PC-3 (cell line): ENCODE data around the gene SCGB1C2.

Experiments used
- EZH2 ChIP-seq: fragments of 300-600 bp; sonication (generic); IDR thresholded peaks from one replicate; pipeline ENCODE4 v1.6.1; 2017; ENCODE audit warnings: antibody characterized with exemption, mild to moderate bottlenecking, low read length; ENCODE audit not compliant: unreplicated experiment
- EZH2phosphoT487 ChIP-seq: fragments of 300-600 bp; sonication (generic); IDR thresholded peaks from 2 replicates; pipeline ENCODE4 v1.6.1; 2018; ENCODE audit warnings: mild to moderate bottlenecking, antibody characterized with exemption, low read length, borderline replicate concordance
- TF ChIP-seq, protein P1 (sequence below): fragments of 300-600 bp; sonication (generic); conservative IDR thresholded peaks from 2 replicates; pipeline ENCODE4 v1.5.1; 2017; ENCODE audit warnings: antibody characterized with exemption, low read depth, mild to moderate bottlenecking, low read length

DNA sequence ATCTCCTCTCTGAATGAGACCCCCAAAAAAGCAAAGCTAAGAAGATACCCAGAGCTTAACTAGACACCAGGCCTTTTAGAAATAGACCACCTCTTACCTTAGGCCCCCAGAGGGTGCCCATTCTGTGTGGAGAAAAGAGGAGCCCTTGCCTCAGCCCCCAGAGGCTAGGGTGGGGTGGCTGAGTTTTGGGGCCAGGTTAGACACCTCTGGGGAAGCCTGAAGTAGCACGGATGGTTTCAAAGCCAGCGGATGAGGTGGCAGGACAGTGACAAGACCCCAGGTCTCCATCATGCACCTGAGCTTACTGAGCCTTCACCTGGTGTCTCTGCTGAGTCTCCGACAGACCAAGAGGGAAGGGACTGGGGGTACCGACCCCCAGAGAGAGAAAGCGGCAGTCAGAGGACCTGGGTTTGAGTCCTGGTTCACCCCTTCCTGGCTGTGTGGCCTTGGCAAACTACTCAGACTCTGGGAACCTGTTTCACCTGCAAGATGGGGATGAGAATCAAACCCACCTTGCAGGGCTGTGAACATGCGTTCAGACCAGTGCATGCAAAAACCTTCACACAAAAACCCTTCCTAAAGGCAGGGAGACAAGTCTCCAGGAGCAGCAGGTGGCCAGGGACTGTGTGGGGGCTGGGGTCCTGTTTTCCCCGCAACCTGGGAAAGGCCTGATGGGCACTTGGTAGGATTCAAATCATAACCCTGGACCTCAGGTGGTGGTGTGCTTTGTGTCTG, 7.7 kb downstream of the SCGB1C2 start:
- TF ChIP-seq, protein P1, sequence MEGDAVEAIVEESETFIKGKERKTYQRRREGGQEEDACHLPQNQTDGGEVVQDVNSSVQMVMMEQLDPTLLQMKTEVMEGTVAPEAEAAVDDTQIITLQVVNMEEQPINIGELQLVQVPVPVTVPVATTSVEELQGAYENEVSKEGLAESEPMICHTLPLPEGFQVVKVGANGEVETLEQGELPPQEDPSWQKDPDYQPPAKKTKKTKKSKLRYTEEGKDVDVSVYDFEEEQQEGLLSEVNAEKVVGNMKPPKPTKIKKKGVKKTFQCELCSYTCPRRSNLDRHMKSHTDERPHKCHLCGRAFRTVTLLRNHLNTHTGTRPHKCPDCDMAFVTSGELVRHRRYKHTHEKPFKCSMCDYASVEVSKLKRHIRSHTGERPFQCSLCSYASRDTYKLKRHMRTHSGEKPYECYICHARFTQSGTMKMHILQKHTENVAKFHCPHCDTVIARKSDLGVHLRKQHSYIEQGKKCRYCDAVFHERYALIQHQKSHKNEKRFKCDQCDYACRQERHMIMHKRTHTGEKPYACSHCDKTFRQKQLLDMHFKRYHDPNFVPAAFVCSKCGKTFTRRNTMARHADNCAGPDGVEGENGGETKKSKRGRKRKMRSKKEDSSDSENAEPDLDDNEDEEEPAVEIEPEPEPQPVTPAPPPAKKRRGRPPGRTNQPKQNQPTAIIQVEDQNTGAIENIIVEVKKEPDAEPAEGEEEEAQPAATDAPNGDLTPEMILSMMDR = no peak
- TF ChIP-seq EZH2 (no peak), EZH2phosphoT487 (no peak)
